Naive thymus-derived CD4-positive, alpha-beta T cell (primary cell): ENCODE data around the gene PMM2. TPM values are rescaled to one million over a fixed set of nuclear protein-coding genes. Genes with fewer than 3 reads are reported as not detected.
"Not testable (repeated sequence)": the region's sequence is repeated elsewhere in the genome, so short reads cannot be mapped to it uniquely, and the experiment has no call there.

Experiments used
- ATAC-seq: fragments of 150-1000 bp; cut with Tn5 transposase; 2 replicates; pipeline ENCODE4 v1.10.0; 2021; ENCODE audit warnings: mild to moderate bottlenecking, moderate library complexity
- CTCF ChIA-PET: fragments of 350-600 bp; sonication (Branson Sonifier 250); formaldehyde crosslinking; loops from one replicate; lab custom pipeline; 2021; ENCODE audit warnings: antibody characterized with exemption; lab: Charles Lee
- POLR2A ChIA-PET: fragments of 350-600 bp; sonication (Branson Sonifier 250); formaldehyde crosslinking; loops from one replicate; lab custom pipeline; 2021; ENCODE audit warnings: antibody characterized with exemption, inconsistent platforms; lab: Charles Lee
- DNase-seq, 9 donors: peaks; one replicate each; pipeline versions ENCODE4 v3.0.0 to v3.0.0-alpha.2; 2020 to 2022; ENCODE audit warnings: mixed read lengths in 1 of 9
- H3K27ac ChIP-seq: one replicate; pipeline ENCODE4 v1.7.0; 2013; ENCODE audit warnings: mild to moderate bottlenecking, low read depth, low read length, moderate library complexity
- H3K27me3 ChIP-seq, 2 donors: one replicate each; pipeline ENCODE4 v1.7.0; 2013; ENCODE audit warnings: low read length in 2 of 2, mild to moderate bottlenecking in 2 of 2, moderate library complexity in 2 of 2; ENCODE audit not compliant: control insufficient read depth in 2 of 2, insufficient read depth in 2 of 2
- H3K36me3 ChIP-seq, 3 experiments: 1 replicate in 2 of 3; 2 replicates in 1 of 3; pipeline ENCODE4 v1.7.0; 2013; ENCODE audit warnings: low read length in 3 of 3, mild to moderate bottlenecking in 3 of 3, moderate library complexity in 1 of 3; ENCODE audit not compliant: insufficient read depth in 3 of 3, control insufficient read depth in 2 of 3
- H3K4me1 ChIP-seq, 2 donors: one replicate each; pipeline ENCODE4 v1.7.0; 2013; ENCODE audit warnings: low read length in 2 of 2, mild to moderate bottlenecking in 2 of 2, moderate library complexity in 1 of 2; ENCODE audit not compliant: control insufficient read depth in 2 of 2, insufficient read depth in 2 of 2
- H3K4me3 ChIP-seq: 2 replicates; pipeline ENCODE4 v1.7.0; 2013; ENCODE audit warnings: mild to moderate bottlenecking, low read length
- H3K9me3 ChIP-seq, 3 experiments: 1 replicate in 2 of 3; 2 replicates in 1 of 3; pipeline ENCODE4 v1.7.0; 2013; ENCODE audit warnings: low read length in 3 of 3; ENCODE audit not compliant: control insufficient read depth in 2 of 3
- H3K27ac Mint-ChIP-seq, 9 donors: one replicate each; pipeline ENCODE4 v1.8.0; 2020 to 2022; ENCODE audit warnings: mixed read lengths in 9 of 9, mild to moderate bottlenecking in 8 of 9, moderate library complexity in 5 of 9, inconsistent platforms in 2 of 9
- H3K27me3 Mint-ChIP-seq, 5 donors: one replicate each; pipeline ENCODE4 v1.8.0; 2021 to 2022; ENCODE audit warnings: mixed read lengths in 5 of 5, mild to moderate bottlenecking in 1 of 5
- H3K36me3 Mint-ChIP-seq, 5 donors: one replicate each; pipeline ENCODE4 v1.8.0; 2020 to 2022; ENCODE audit warnings: mixed read lengths in 5 of 5, mild to moderate bottlenecking in 3 of 5, inconsistent platforms in 1 of 5
- H3K4me1 Mint-ChIP-seq, 7 donors: one replicate each; pipeline ENCODE4 v1.8.0; 2020 to 2022; ENCODE audit warnings: mixed read lengths in 7 of 7, mild to moderate bottlenecking in 3 of 7, inconsistent platforms in 1 of 7
- H3K4me3 Mint-ChIP-seq, 10 donors: one replicate each; pipeline ENCODE4 v1.8.0; 2020 to 2022; ENCODE audit warnings: mild to moderate bottlenecking in 10 of 10, mixed read lengths in 10 of 10, moderate library complexity in 6 of 10, inconsistent platforms in 2 of 10
- H3K9me3 Mint-ChIP-seq, 11 donors: one replicate each; pipeline ENCODE4 v1.8.0; 2020 to 2022; ENCODE audit warnings: mixed read lengths in 11 of 11, mild to moderate bottlenecking in 4 of 11, inconsistent platforms in 1 of 11, moderate library complexity in 1 of 11
- intact Hi-C, 2 donors: fragments of 100-400 bp; cut with micrococcal nuclease; formaldehyde crosslinking; loops; one replicate each; pipeline ENCODE4 v1.15.1; 2023
- polyA plus RNA-seq, 2 donors: library from polyadenylated mRNA; unstranded; fragments of 300-500 nt; fragmentation: Illumina TruSeq; gene quantifications; one replicate each; pipeline ENCODE4 v1.2.3, GENCODE V29; 2021
- total RNA-seq, 6 experiments: library from RNA in 5 of 6; stranded (reverse) in 5 of 6; gene quantifications; 1 replicate in 5 of 6; 2 replicates in 1 of 6; pipeline ENCODE4 v1.2.3 and lab custom pipeline; 2021 to 2026

Gene PMM2
- 10 to 100 TPM; 32.2 to 52.8 (median 41.7) TPM for total RNA-seq
- polyA plus RNA-seq, result 10 to 100 TPM; 18.0 to 23.9 TPM
- total RNA-seq (lab: John Stamatoyannopoulos, UW), result 48.5 reads per million, percentile 70 among the genes with 10 or more reads in this experiment

- H3K9me3 ChIP-seq, result no peaks in the 10 kb centered on the region
- ChIA-PET CTCF (interaction anchor here (1.8 to 1.9 kb wide), 2 partner anchors 12 to 83 kb away, joined by 4 to 6 read pairs; no protein-coding TSS in a partner anchor), POLR2A (interaction anchor here (0.8 to 3.9 kb wide), 5 partner anchors 20 to 294 kb away, joined by 3 to 22 read pairs (median 3); partner anchors contain the start of genes CARHSP1 and HAPSTR1)
- ATAC-seq (peak; percentile 99), DNase-seq (peak; percentile 78 to 96 (median 93))
- Mint-ChIP-seq H3K27me3 (no peaks in the 10 kb centered on the region), H3K9me3 (no peaks in the 10 kb centered on the region), H3K4me1 (peaks cover 19 to 71% (median 49%) of the 10 kb centered on the region in 7 donors), H3K4me3 (peak within 1 kb of the TSS; percentile 91 to 99 (median 96)), H3K36me3 (peaks cover 0 to 10% (median 5%) of the 10 kb centered on the region in 5 donors), H3K27ac (peak within 1 kb of the TSS; percentile 87 to 95 (median 92))
- intact Hi-C loops, result loop anchor here (1.0 to 5.0 kb wide), 12 partner anchors 19 to 1946 kb away; partner anchors contain the start of genes ABAT (in 2 of the 2), METTL22 (in 2 of the 2), USP7 (in 2 of the 2) and HAPSTR1 (in 1 of the 2)
- no peaks in the 10 kb centered on the region for H3K27me3 ChIP-seq
- H3K36me3 ChIP-seq, result peaks cover 5 to 14% (median 8%) of the 10 kb centered on the region in 3 experiments
- peak within 1 kb of the TSS; percentile 90 for H3K4me3 ChIP-seq
- H3K4me1 ChIP-seq, result peaks cover 25 to 32% of the 10 kb centered on the region in 2 donors
- peak within 1 kb of the TSS; percentile 86 for H3K27ac ChIP-seq
Observed at GRCh38 chr16:8797364-8798173, at the start of gene PMM2, which contains the start of gene TMEM186. Gene PMM2 (plus strand): TSS chr16:8797839. CDS start chr16:8797883, 44 bp downstream. Gene TMEM186 (minus strand): TSS chr16:8797639. CDS start chr16:8797614, 25 bp downstream.

DNA sequence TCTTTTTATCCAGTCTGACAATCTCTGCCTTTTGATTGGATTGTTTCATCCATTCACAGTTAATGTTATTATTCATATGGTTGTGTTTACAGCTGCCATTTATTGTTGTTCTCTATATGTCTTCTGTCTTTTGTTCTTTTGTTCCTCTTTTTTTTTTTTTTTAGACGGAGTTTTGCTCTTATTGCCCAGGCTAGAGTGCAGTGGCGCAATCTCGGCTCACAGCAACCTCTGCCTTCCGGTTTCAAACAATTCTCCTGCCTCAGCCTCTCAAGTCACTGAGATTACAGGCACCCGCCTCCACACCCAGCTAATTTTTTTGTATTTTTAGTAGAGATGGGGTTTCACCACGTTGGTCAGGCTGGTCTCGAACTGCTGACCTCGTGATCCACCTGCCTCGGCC is 48.7 kb upstream of the PMM2 start:
- POLR2A ChIA-PET, H3K4me3 ChIP-seq, H3K27ac ChIP-seq, H3K9me3 Mint-ChIP-seq, H3K9me3 ChIP-seq, ATAC-seq, H3K27me3 ChIP-seq, DNase-seq, H3K27me3 Mint-ChIP-seq, H3K4me1 ChIP-seq, H3K4me3 Mint-ChIP-seq, H3K36me3 ChIP-seq, H3K4me1 Mint-ChIP-seq, H3K27ac Mint-ChIP-seq, CTCF ChIA-PET, intact Hi-C loops: not testable (repeated sequence)
- peaks cover 1 to 37% (median 7%) of the 10 kb centered on the region in 5 donors for H3K36me3 Mint-ChIP-seq

GRCh38 chr16:8751481-8752311 is 45.9 kb upstream of the PMM2 start:
- peaks cover 0 to 47% (median 7%) of the 10 kb centered on the region in 5 donors for H3K36me3 Mint-ChIP-seq
- CTCF ChIA-PET, result no interaction called here
- no peaks in the 10 kb centered on the region for H3K27me3 ChIP-seq
- no peak for DNase-seq
- intact Hi-C loops, result no loop called here
- H3K27ac ChIP-seq, result no peak overlapping the region
- POLR2A ChIA-PET, result interaction anchor here (0.5 kb wide), 1 partner anchor 9 kb away, joined by 3 read pairs; no protein-coding TSS in a partner anchor
- no peaks in the 10 kb centered on the region for H3K27me3 Mint-ChIP-seq
- no peak for ATAC-seq
- H3K9me3 Mint-ChIP-seq, result no peaks in the 10 kb centered on the region
- no peaks in the 10 kb centered on the region for H3K9me3 ChIP-seq
- H3K4me1 ChIP-seq, result no peaks in the 10 kb centered on the region
- H3K36me3 ChIP-seq, result peaks cover 0 to 4% (median 0%) of the 10 kb centered on the region in 3 experiments
- no peak overlapping the region for H3K4me3 ChIP-seq
- H3K27ac Mint-ChIP-seq, result no peak overlapping the region
- no peak overlapping the region for H3K4me3 Mint-ChIP-seq
- no peaks in the 10 kb centered on the region for H3K4me1 Mint-ChIP-seq

DNA sequence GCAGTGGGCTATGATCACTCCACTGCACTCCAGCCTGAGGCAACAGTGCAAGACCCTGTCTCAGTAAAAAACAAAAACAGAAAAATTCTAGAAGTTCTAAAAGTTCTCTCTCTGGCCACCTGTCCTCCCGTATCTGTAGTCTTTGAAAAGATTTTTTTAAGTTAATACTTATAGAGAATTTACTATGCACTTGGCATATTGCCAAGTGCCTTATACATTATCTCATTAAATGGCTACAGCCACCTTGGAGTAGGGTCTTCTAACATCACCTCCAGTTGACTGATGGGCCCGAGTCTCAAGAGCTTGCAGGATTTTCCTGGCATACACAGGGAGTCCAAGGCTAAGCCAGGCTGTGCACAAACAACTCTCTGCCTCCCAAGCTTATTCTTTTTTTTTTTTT is 44.9 kb upstream of the PMM2 start:
- no peak overlapping the region for H3K4me3 Mint-ChIP-seq
- intact Hi-C loops, result no loop called here
- H3K36me3 Mint-ChIP-seq, result peaks cover 0 to 48% (median 9%) of the 10 kb centered on the region in 5 donors
- Histone ChIP-seq H3K27me3 (no peaks in the 10 kb centered on the region), H3K4me1 (no peaks in the 10 kb centered on the region), H3K27ac (no peak overlapping the region), H3K4me3 (no peak overlapping the region), H3K9me3 (no peaks in the 10 kb centered on the region), H3K36me3 (peaks cover 0 to 4% (median 0%) of the 10 kb centered on the region in 3 experiments)
- DNase-seq (no peak), ATAC-seq (no peak)
- no peak overlapping the region for H3K27ac Mint-ChIP-seq
- H3K27me3 Mint-ChIP-seq, result no peaks in the 10 kb centered on the region
- POLR2A ChIA-PET, result no interaction called here
- H3K9me3 Mint-ChIP-seq, result no peaks in the 10 kb centered on the region
- CTCF ChIA-PET, result no interaction called here
- H3K4me1 Mint-ChIP-seq, result no peaks in the 10 kb centered on the region

- Mint-ChIP-seq H3K4me1 (peaks cover 0 to 1% (median 0%) of the 10 kb centered on the region in 7 donors), H3K4me3 (no peak overlapping the region), H3K27me3 (no peaks in the 10 kb centered on the region), H3K27ac (no peak overlapping the region), H3K9me3 (no peaks in the 10 kb centered on the region), H3K36me3 (peaks cover 0 to 56% (median 15%) of the 10 kb centered on the region in 5 donors)
- no peaks in the 10 kb centered on the region for H3K4me1 ChIP-seq
- no peaks in the 10 kb centered on the region for H3K27me3 ChIP-seq
- no peak overlapping the region for H3K27ac ChIP-seq
- CTCF ChIA-PET, result no interaction called here
- H3K9me3 ChIP-seq, result no peaks in the 10 kb centered on the region
- POLR2A ChIA-PET, result no interaction called here
- DNase-seq, result no peak
- H3K4me3 ChIP-seq, result no peak overlapping the region
- intact Hi-C loops, result no loop called here
- ATAC-seq, result no peak
- H3K36me3 ChIP-seq, result peaks cover 0 to 4% (median 0%) of the 10 kb centered on the region in 3 experiments
Observed at GRCh38 chr16:8753416-8754054, 44.1 kb upstream of the PMM2 start.

- Histone ChIP-seq H3K27ac (no peak overlapping the region), H3K4me1 (no peaks in the 10 kb centered on the region), H3K4me3 (no peak overlapping the region), H3K9me3 (no peaks in the 10 kb centered on the region), H3K27me3 (no peaks in the 10 kb centered on the region), H3K36me3 (no peaks in the 10 kb centered on the region)
- ChIA-PET CTCF (no interaction called here), POLR2A (no interaction called here)
- Mint-ChIP-seq H3K9me3 (no peaks in the 10 kb centered on the region), H3K36me3 (peaks cover 0 to 53% (median 19%) of the 10 kb centered on the region in 5 donors), H3K4me3 (no peak overlapping the region), H3K27me3 (no peaks in the 10 kb centered on the region), H3K4me1 (peaks cover 0 to 1% (median 0%) of the 10 kb centered on the region in 7 donors), H3K27ac (no peak overlapping the region)
- intact Hi-C loops, result no loop called here
- no peak for DNase-seq
- ATAC-seq, result no peak
Observed at GRCh38 chr16:8756755-8757154, 40.9 kb upstream of the PMM2 start.
